Measurements from ENCODE around the gene POMT1. TPM values are rescaled to one million over a fixed set of nuclear protein-coding genes. Genes with fewer than 3 reads are reported as not detected.

The POMT1 gene
- total and polyA plus RNA-seq, 2 of the 8 experiments (the other 6 are each of a cell fraction or from before 2014, with no cell fraction given) = 22.3 to 33.2 TPM

DNA sequence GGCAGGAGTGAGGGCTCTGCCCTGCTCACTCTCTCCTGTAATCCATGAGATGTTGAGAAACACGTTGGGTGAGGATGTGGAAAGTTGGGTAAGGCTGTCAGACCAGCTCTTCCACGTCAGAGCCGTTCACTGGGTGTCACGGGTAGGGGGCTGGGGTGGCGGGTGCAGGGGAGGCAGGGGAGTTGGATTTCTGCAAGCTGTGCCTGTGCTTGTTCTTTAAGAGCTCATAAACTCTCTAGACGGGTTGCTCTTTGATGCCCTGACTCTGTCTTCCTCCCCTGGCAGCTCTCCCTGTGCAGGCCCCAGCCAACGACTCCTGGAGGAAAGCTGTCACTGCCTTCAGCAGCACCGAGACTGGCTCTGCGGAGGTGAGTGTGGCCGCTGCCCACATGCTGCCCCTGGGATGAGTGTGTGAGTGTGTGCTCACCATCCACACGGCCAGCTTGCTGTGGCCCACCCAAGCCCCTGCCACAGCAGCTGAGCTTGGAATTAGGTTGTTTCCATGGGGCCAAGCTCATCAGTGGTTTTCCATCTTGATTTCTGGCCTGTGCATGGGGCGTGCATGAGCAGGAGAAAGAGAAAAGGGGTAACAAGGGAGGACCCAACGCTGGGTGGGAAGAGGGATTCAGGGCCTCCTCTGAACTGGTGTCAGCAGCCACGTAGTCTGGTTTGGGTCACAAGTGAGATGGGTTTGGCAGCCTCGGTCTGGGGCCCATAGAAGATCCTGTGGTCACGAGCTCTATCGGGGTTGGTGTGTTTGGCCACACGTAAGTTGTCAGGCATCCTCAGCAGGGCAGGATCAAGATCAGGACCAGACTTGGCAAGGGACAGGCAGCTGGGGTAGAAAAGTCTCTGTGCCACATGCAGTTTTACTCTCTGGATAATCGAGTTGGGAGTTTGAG, 21.0 kb upstream of the POMT1 start:
- Histone ChIP-seq H3K4me2 (ENCODE audit: insufficient read depth in 1 of 2, low read depth in 2 of 2, low read length in 2 of 2) (no peak overlapping the region), H2BK12ac (ENCODE audit: low read depth, low read length) (no peak overlapping the region), H4K20me1 (replicated peaks in 1 of 2; ENCODE audit: control insufficient read depth in 1 of 2, insufficient read depth in 2 of 2, low read length in 2 of 2) (peaks cover 7 to 26% of the 10 kb centered on the region in 2 experiments), H3K27ac (ENCODE audit: low read depth, low read length) (no peak overlapping the region), H3K23ac (ENCODE audit: insufficient read length) (no peak overlapping the region), H4K5ac (ENCODE audit: insufficient read length, low read depth, low read length) (no peak overlapping the region), H2BK15ac (ENCODE audit: low read length) (no peak overlapping the region), H3K4me3 (ENCODE audit: extremely low read depth in 1 of 4, insufficient read depth in 2 of 4, low read depth in 3 of 4, low read length in 4 of 4) (no peak overlapping the region), H3K27me3 (replicated peaks in 1 of 4; ENCODE audit: control insufficient read depth in 3 of 4, extremely low read depth in 1 of 4, insufficient read depth in 3 of 4, low read length in 3 of 4) (no peaks in the 10 kb centered on the region), H4K8ac (ENCODE audit: extremely low read depth, insufficient read depth, low read length) (peak overlapping the region; percentile 7; the same call in 1 of the 2 replicates), H4K91ac (replicated peaks; ENCODE audit: insufficient read length, low read length) (no peak overlapping the region), H3K9me3 (ENCODE audit: insufficient read depth in 2 of 2, low read depth in 1 of 2, low read length in 1 of 2) (no peaks in the 10 kb centered on the region), H3K14ac (ENCODE audit: insufficient read length) (no peak overlapping the region), H2AK5ac (ENCODE audit: low read depth, low read length) (no peak overlapping the region), H3K4ac (replicated peaks; ENCODE audit: insufficient read length, low read depth, low read length) (no peak overlapping the region), H2BK20ac (ENCODE audit: low read length) (no peak overlapping the region), H3K56ac (replicated peaks; ENCODE audit: insufficient read length, low read depth, low read length) (no peak overlapping the region), H3K4me1 (replicated peaks in 1 of 4; ENCODE audit: control insufficient read depth in 3 of 4, insufficient read depth in 4 of 4, low read length in 3 of 4) (no peaks in the 10 kb centered on the region; a peak in 1 of 7 replicates), H3K36me3 (ENCODE audit: control insufficient read depth in 2 of 4, insufficient read depth in 4 of 4, low read length in 3 of 4) (peaks cover 68 to 96% (median 88%) of the 10 kb centered on the region in 4 experiments), H2BK120ac (replicated peaks; ENCODE audit: low read depth, low read length) (no peak overlapping the region), H3K79me1 (ENCODE audit: low read depth, low read length) (peaks cover 14% of the 10 kb centered on the region; the same call in 1 of the 2 replicates), H2AFZ (ENCODE audit: low read length) (no peak overlapping the region), H3K79me2 (ENCODE audit: control insufficient read depth in 1 of 2, insufficient read depth in 2 of 2, low read length in 2 of 2) (peaks cover 0 to 17% of the 10 kb centered on the region in 2 experiments; a peak in 1 of 4 replicates), H3K18ac (ENCODE audit: extremely low read depth, low read length) (no peak overlapping the region), H3K23me2 (ENCODE audit: low read depth, low read length) (no peaks in the 10 kb centered on the region), H3K9ac (replicated peaks in 1 of 4; ENCODE audit: extremely low read depth in 1 of 4, low read depth in 3 of 4, low read length in 3 of 4) (no peak overlapping the region), H2BK5ac (ENCODE audit: low read depth, low read length) (no peak overlapping the region; the same call in 1 of the 2 replicates)
- POLR2A ChIA-PET (ENCODE audit: partially characterized antibody) = interaction anchor here (0.6 to 1.6 kb wide), 6 partner anchors 11 to 88 kb away, joined by 3 read pairs; no protein-coding TSS in a partner anchor
- 89% methylated on average over 19 of the region's 19 CpGs; no CpG with 5 or more reads in 1 of the 2 experiments for WGBS, 2 experiments (ENCODE audit: extremely low coverage in 1 of 2, insufficient coverage in 1 of 2, insufficient read length in 1 of 2, insufficient replicate concordance in 2 of 2, low coverage in 1 of 2, low lambda C conversion rate in 2 of 2, missing lambda C conversion rate in 1 of 2)
- CTCF ChIA-PET (ENCODE audit: partially characterized antibody) = interaction anchor here (0.8 to 1.8 kb wide), 6 partner anchors 9 to 114 kb away, joined by 3 to 6 read pairs (median 3); no protein-coding TSS in a partner anchor
- FAIRE-seq = no peak
- no peak for DNase-seq (ENCODE audit: low read depth in 1 of 2, low spot score in 2 of 2)
- TF ChIP-seq MAFK (IDR thresholded peaks at IDR 0.05; ENCODE audit: low read depth, low read length) (no peak), RFX5 (IDR thresholded peaks at IDR 0.05; ENCODE audit: borderline replicate concordance, low read depth, low read length) (no peak), JUND (IDR thresholded peaks at IDR 0.05; ENCODE audit: low read length) (no peak), SRF (IDR thresholded peaks at IDR 0.05; ENCODE audit: low read depth, low read length) (no peak), SP1 (IDR thresholded peaks at IDR 0.05; ENCODE audit: low read depth, low read length) (no peak), RBBP5 (IDR thresholded peaks at IDR 0.05; ENCODE audit: borderline replicate concordance, low read depth, low read length) (no peak), SAP30 (IDR thresholded peaks at IDR 0.05; ENCODE audit: insufficient read depth, insufficient replicate concordance, low read length) (no peak), POLR2A (IDR thresholded peaks at IDR 0.05; ENCODE audit: control extremely low read depth in 1 of 2, low read depth in 2 of 2, low read length in 2 of 2) (no peak), YY1 (IDR thresholded peaks at IDR 0.05; ENCODE audit: low read depth, low read length) (no peak), EZH2 (IDR thresholded peaks at IDR 0.05; ENCODE audit: low read depth, low read length, severe bottlenecking) (no peak)
